Tongue (tissue), 2 donors: Measurements from ENCODE around the gene LMO3. TPM values are rescaled to one million over a fixed set of nuclear protein-coding genes. Genes with fewer than 3 reads are reported as not detected.

Experiments
- DNase-seq: peaks from one replicate; pipeline ENCODE4 v3.0.0-alpha.2; 2015
- total RNA-seq: library from RNA; depleted of rRNA; stranded (reverse); fragments of >200 nt; gene quantifications from one replicate; pipeline ENCODE4 v1.2.3, GENCODE V29; 2014

Gene LMO3
- 7.2 TPM for total RNA-seq

- DNase-seq, result no peak
Measured at GRCh38 chr12:16606117-16606200, at the start of gene LMO3. TSS of gene LMO3 (minus strand) at chr12:16606162. CDS start at chr12:16600860, 5,302 bp downstream.

DNA sequence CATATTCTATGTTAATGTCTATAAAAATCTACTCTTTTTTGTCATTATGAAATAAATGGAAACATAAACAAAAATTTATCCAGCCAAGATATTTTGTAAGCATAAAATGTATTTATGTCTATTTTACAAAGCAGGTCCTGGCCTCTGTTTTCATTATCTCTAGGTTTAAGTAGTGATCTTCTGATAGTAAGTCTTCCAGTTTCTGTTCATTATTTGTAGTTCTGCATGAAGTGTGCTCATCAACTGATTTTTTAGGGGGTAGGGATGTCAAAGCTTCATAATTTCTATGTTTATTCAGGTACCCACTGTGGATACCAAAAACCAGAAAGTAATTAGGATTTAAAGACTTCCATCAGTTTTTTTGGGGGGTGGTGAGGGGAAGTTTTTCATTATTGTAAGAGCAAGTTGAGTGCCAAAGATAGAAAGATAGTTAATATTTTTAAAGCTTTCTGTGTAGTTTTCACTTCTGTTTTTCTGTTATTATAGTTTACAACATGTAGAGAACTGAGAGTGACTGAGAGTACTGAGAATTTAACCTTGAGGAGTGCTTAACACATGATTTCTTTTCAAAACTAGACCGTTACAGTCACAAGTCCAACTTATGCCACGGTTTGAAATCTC lies 30.6 kb upstream of the LMO3 start:
- no peak for DNase-seq

DNA sequence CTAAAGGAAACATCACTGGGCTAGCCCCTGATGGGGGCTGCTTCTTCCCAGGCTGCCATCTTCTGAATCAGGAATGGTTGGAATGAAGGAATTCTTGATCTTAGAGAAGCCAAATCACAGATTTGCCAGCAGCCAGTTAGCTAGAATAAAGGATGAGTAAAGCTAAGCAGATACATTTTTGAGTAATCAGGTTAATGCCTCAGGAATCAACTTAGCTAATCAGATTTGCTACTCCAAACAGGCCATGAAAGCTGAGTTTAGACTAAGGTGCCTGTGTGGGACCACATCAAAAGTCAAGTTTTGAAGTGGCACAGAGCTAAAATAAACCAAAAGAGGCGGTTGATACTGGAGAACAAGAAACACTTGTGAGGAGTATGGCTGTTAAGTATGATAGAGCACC lies 28.8 kb upstream of the LMO3 start:
- DNase-seq, result no peak

DNA sequence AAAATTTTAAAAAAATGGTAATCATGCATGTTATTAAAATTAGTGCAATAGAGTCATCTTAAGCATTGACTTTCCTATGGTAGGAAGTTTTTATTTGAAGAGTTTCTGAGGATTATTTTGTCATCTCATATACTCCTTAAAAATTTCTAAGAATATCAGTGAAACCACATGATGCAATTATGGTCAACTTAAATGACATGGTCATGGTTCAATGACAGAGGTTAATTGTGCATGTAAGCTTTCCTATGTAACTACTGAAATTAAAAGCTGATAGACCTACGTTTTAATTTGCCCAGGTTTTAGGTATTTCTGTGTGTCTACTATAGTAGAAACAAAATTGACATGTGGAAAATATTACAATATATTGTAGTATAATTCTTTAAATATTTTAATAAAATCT lies 21.0 kb upstream of the LMO3 start:
- DNase-seq, result no peak

GRCh38 chr12:16622338-16622737 lies 16.4 kb upstream of the LMO3 start:
- DNase-seq, result no peak

GRCh38 chr12:16619537-16619936 lies 13.6 kb upstream of the LMO3 start:
- DNase-seq, result no peak

GRCh38 chr12:16618256-16618655 lies 12.3 kb upstream of the LMO3 start:
- no peak for DNase-seq

GRCh38 chr12:16613199-16613598 lies 7.2 kb upstream of the LMO3 start:
- no peak for DNase-seq

DNA sequence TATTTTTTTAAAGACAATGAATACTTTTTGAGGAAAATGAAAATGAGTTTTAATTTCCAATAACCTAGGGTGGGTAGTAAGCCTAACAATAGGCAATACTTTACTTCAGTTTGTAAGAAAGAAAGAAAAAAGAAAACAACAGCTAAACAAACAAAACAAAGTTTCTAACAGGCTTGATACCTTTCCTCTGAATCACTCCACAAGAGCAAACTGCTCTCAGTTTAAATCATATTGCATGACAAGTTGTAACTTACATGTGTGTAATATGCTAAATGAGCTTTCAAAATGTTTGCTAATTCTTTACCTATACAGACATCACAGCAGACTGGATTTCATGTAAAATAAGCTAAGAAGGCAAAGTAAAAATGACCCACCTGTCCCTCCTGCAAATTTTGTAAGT lies 6.7 kb upstream of the LMO3 start:
- DNase-seq, result no peak

- no peak for DNase-seq
Measured at GRCh38 chr12:16611146-16611545, 5.2 kb upstream of the LMO3 start.

GRCh38 chr12:16610743-16611142 lies 4.8 kb upstream of the LMO3 start:
- no peak for DNase-seq

DNA sequence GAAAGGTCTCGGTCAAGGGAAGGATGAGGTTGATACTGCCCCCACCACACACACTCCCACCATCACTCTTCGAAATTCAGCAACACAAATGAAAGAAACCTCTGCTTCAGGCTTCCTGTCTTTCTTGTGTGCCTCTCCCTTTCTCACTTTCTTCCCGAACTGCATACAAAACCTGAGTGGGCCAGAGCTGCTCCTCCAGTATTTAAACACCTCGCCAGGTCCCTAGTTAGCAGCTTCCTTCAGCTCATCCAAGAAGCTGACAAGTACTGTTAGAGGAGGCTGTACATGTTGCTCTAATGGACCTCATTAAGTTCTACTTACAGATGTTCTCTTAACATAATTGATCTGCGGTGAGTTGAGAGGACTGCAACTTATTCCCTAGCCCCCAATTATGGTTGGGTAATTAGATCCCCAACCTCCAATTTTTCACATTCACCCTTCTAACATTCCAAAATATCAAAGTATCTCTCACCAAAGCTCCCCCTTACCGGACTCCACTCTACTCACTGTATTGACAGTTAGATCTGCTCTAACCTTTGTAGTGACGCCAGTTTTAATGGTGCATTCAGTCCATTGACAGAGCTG lies 4.1 kb upstream of the LMO3 start:
- peak; percentile 8 for DNase-seq

DNA sequence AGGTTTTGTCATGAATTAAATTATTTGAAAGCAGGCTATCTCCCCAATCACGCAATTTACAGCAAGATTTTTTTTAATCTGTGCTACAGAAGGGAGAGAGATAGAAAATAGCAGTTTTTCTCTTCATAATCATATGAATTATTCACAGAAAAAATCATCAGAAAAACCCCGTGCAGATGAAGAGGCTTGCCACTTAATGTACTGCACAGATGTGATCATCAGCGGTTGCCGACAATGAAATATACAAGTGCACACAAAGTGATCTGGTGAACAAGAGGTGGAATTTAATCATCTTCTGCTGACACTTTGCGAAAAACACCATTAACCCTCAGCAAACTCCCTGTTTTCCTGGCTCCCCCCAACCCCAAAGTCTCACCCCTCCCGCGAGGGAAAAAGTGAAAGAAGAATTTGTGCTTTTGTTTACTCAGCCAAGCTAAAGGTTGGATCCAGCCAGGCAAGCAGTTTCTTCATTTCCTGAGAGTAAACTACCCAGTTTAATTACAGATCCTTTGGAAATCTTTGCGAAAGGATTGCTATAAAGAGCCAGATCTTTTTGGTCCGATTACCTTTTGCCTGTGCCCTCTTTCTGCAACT lies 3.1 kb upstream of the LMO3 start:
- DNase-seq, result peak; percentile 15

DNA sequence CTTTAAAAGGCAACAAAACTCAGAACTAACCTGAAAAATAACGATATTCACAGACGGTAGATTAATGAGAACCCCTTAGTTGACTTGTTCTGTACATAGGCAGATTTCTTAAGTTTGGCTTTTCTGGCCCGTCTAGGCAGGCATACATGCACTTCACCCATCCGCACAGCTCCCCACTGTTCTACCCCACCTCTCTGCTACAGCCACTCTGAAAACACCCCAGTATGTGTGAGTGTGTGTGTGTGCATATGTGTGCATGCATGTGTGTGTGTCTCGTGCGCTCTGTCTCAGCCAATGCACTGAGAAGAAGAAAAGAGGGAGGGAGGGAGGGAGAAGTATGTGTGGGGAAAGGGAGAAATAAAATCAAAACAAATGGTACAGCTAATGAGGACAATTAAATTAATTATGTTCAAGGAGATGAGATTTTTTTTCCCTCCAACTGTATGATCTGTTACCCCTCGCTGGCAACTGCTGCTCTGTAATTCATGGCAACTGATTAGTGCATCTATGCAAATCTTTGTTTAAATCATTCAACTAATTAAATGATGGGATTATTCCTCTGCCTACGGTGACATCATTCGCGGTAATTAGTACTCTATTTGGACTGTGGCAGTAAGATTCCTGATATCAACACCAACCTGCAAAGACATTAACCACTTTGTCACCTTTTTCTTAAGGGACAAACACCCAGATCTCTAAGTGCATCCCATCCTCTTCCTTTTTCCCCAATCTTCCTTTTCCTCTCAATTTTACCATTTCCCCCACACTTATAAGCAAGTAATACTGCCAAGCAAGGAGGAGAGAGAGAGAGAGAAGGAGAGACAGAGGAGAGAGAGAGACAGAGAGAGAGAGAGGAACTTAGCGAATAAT lies 2.2 kb upstream of the LMO3 start:
- no peak for DNase-seq

DNA sequence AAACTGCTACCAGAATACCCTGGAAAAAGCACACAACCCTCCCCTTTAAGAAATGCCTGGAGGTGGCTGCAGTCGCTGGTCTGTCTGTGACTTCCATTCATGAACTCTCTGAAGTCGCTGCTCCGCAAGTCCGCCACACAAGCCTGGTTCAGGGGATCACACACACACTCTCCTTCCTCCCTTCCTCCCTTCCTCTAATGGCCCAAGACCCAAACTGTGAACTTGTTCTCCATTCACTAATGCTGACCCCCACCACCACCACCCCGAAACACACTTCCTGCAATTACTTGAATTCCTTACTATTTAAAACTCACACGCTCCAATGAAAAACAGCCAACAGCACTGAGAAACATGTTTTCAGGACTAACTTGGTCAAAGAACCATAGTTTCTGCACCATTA lies 1.0 kb upstream of the LMO3 start:
- DNase-seq, result peak; percentile 10

- peak; percentile 58 for DNase-seq
Measured at GRCh38 chr12:16606201-16606849, 363 bp upstream of the LMO3 start.

DNA sequence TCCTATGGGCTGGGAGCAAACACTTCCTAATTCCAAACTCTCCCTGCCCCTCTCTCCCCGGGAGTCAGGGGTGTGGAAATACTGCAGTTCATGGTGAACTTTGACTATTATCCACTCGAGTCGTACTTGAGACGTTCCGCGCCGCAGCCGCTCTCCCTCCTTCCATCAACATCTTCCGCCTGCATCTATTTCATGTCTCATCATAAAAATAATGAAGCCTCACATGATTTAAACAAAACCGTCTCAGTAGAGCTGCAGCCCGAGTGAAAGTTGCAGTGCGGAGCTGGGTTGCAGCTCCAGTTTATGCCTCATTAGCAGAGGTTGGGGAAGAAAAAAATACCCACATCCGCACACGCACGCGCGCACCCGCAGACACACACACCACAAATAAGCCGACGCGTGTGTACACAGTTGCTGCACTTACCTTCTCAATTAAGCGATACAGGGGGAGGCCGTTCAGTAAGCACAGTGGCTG lies 283 bp downstream of the LMO3 start:
- DNase-seq, result peak; percentile 35

DNA sequence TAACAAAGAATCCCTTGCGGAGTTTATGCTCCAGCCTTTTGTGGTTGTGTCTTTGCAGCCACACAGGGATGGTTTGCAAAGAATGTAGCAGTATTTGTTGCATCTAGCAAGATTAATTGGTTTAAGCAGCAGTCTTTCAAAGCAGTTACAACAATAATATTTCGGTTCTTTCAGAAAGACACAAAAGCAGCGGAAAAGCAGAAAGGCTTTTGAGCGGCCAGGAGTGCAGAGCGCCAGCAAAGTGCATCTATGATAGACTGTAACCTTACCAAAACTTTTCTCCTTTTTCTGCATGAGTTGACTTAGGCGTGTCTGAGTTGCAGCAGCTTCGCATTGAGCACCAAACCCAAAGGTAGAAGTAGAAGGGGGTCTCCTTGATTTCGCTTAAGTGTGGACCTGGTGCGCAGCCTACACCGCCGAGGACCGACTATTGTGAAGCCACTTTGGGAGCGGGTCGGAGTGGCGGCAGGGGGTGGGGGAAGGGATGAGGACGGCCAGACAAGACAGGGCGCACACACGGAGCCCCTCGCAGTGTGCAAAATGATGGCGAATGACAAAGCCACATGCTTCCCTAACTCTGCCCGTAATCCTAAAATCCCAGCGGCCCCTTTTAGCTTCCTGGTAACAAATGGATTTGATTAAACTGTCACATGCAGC lies 1.2 kb downstream of the LMO3 start:
- peak; percentile 25 for DNase-seq

DNA sequence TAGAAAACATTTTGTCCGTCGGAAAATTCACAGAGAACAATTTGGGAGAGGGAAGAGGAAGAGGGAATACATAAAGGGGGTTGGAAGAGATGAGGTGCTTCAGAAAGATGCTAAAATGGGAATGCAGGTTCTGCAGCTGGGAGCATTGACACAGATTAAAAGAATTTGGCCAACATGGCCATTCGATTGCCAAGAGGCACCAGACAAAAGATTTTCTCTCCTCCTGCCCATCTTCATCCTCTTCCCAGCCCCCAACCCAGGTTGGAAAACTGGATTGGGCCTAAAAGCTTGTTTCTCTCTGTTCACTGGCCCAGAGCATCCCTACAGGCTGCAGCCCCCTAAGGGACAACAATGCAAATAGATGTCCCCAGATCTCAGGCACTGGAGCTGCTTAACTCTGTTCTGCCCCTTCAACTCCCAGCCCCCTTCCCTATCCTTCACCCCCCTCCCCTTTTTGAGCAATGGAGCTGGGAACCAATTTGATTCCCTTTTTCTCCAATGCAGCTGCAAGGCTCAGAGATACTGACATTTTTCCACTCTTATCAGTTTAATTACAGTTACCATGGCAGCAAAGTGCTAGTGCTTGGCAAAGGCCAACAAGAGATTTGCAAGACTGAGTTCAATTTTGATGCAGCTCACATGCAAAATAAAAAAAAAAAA lies 1.9 kb downstream of the LMO3 start:
- DNase-seq, result no peak

GRCh38 chr12:16603260-16603915 lies 2.6 kb downstream of the LMO3 start:
- no peak for DNase-seq

DNA sequence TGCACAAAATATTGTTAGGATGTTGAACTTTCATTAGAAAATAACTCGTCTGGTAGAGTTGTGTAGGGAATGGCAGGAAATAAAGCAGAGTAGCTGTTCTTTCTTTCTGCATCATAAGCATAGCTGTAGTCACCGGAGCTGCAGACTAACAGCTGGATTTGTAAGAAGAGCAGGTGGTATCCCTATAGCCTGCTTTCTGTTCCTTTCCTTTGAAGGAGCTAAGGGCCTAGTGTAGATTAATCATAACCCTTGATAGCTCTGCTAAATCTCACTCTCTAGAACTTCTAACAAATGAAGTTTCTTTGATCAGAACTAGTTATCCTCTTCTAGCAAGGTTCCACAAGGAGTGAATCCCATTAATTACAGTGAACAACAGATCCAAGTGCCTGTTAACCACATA lies 3.5 kb downstream of the LMO3 start:
- DNase-seq, result peak; percentile 26
